GM19452 (cell line): ENCODE measurements around the gene TTC17.
"Not testable (repeated sequence)": the region's sequence is repeated elsewhere in the genome, so short reads cannot be mapped to it uniquely, and the experiment has no call there.

Source experiments
- ATAC-seq: cut with Tn5 transposase; IDR thresholded peaks from one replicate; pipeline ENCODE4 v1.9.1; 2021; ENCODE audit not compliant: unreplicated experiment

Gene TTC17

GRCh38 chr11:43447151-43447550, 88.4 kb downstream of the TTC17 start:
- ATAC-seq: no peak

- no peak for ATAC-seq
Observed at GRCh38 chr11:43458486-43458885, 99.8 kb downstream of the TTC17 start.

- ATAC-seq: no peak
Observed at GRCh38 chr11:43459246-43459645, 100.5 kb downstream of the TTC17 start.

- ATAC-seq: no peak
Observed at GRCh38 chr11:43462359-43462758, 103.6 kb downstream of the TTC17 start.

- no peak for ATAC-seq
Observed at GRCh38 chr11:43467958-43468357, 109.2 kb downstream of the TTC17 start.

- not testable (repeated sequence) for ATAC-seq
Observed at GRCh38 chr11:43477491-43477890, 118.8 kb downstream of the TTC17 start.

- no peak for ATAC-seq
Observed at GRCh38 chr11:43486141-43486540, 127.4 kb downstream of the TTC17 start.

- ATAC-seq: no peak
Observed at GRCh38 chr11:43489869-43490465, 131.2 kb downstream of the TTC17 start.

GRCh38 chr11:43492701-43493100, 134.0 kb downstream of the TTC17 start:
- no peak for ATAC-seq

- no peak for ATAC-seq
Observed at GRCh38 chr11:43493431-43493830, 134.7 kb downstream of the TTC17 start.

GRCh38 chr11:43497144-43497543, 138.4 kb downstream of the TTC17 start:
- ATAC-seq: no peak

- ATAC-seq: no peak
Observed at GRCh38 chr11:43498561-43498960, 139.8 kb downstream of the TTC17 start.

- no peak for ATAC-seq
Observed at GRCh38 chr11:43503417-43503816, 144.7 kb downstream of the TTC17 start.

GRCh38 chr11:43504316-43504950, 145.7 kb downstream of the TTC17 start:
- no peak for ATAC-seq

- ATAC-seq: no peak
Observed at GRCh38 chr11:43505171-43505570, 146.5 kb downstream of the TTC17 start.

GRCh38 chr11:43507171-43507570, 148.5 kb downstream of the TTC17 start:
- ATAC-seq: no peak

- ATAC-seq: no peak
Observed at GRCh38 chr11:43508511-43508918, 149.8 kb downstream of the TTC17 start.

- ATAC-seq: no peak
Observed at GRCh38 chr11:43511959-43512358, 153.2 kb downstream of the TTC17 start.

- no peak for ATAC-seq
Observed at GRCh38 chr11:43515090-43515489, 156.4 kb downstream of the TTC17 start.

- ATAC-seq: no peak
Observed at GRCh38 chr11:43516316-43516850, 157.7 kb downstream of the TTC17 start.

GRCh38 chr11:43517518-43517917, 158.8 kb downstream of the TTC17 start:
- ATAC-seq: no peak

GRCh38 chr11:43518408-43519160, 159.9 kb downstream of the TTC17 start:
- ATAC-seq: no peak
